Upper lobe of right lung (tissue), 1 donor: Measurements from ENCODE around the gene A3GALT2. TPM values are rescaled to one million over a fixed set of nuclear protein-coding genes. Genes with fewer than 3 reads are reported as not detected.

Experiments used
- ATAC-seq: fragments of 200-7000 bp; cut with Tn5 transposase; one replicate; pipeline ENCODE4 v1.9.1; 2020; ENCODE audit warnings: mild to moderate bottlenecking, moderate library complexity
- DNase-seq: peaks from one replicate; pipeline ENCODE4 v3.0.0-alpha.2; 2020
- H3K27ac ChIP-seq: fragments of 200-600 bp; one replicate; pipeline ENCODE4 v1.8.0; 2022
- H3K27me3 ChIP-seq: fragments of 200-600 bp; one replicate; pipeline ENCODE4 v1.8.0; 2022; ENCODE audit warnings: mild to moderate bottlenecking
- H3K36me3 ChIP-seq: fragments of 200-600 bp; one replicate; pipeline ENCODE4 v1.8.0; 2022
- H3K4me1 ChIP-seq: fragments of 200-600 bp; one replicate; pipeline ENCODE4 v1.8.0; 2022
- H3K4me3 ChIP-seq: fragments of 200-600 bp; one replicate; pipeline ENCODE4 v1.8.0; 2022; ENCODE audit warnings: mild to moderate bottlenecking
- H3K9me3 ChIP-seq: fragments of 200-600 bp; one replicate; pipeline ENCODE4 v1.8.0; 2022
- CTCF ChIP-seq: fragments of 200-600 bp; IDR thresholded peaks from one replicate; pipeline ENCODE4 v1.8.0; 2022; ENCODE audit warnings: antibody characterized with exemption
- intact Hi-C: fragments of 100-400 bp; cut with DNase I; formaldehyde crosslinking; loops from one replicate; pipeline ENCODE4 v1.11.0; 2022
- microRNA-seq: library from miRNA; unstranded; fragments of <30 nt; microRNA quantifications from one replicate; pipeline ENCODE4 v1.2.0, GENCODE V29; 2020; ENCODE audit warnings: borderline microRNAs expressed
- total RNA-seq: library from RNA; stranded (reverse); fragmentation: NEBNext Ultra II Directional; extraction: Animal tissue kit (Norgen Biotek cat#: 25700); gene quantifications from one replicate; pipeline ENCODE4 v1.2.1, GENCODE V29; 2021
- donor health status: DM: no; HTN: yes; CAD: no; lungs with severe emphysema.

A3GALT2 gene
- total RNA-seq, 1 donor from 2014 or later: not detected

GRCh38 chr1:33260439-33260838 lies 60.5 kb downstream of the A3GALT2 start:
- ATAC-seq: no peak
- H3K27ac ChIP-seq: no peak overlapping the region
- intact Hi-C loops: no loop called here
- H3K9me3 ChIP-seq: no peaks in the 10 kb centered on the region
- H3K4me1 ChIP-seq: peaks cover 29% of the 10 kb centered on the region
- H3K36me3 ChIP-seq: peaks cover 5% of the 10 kb centered on the region
- no peak for DNase-seq
- H3K27me3 ChIP-seq: no peaks in the 10 kb centered on the region
- no peak for TF ChIP-seq CTCF
- H3K4me3 ChIP-seq: no peak overlapping the region

GRCh38 chr1:33259879-33260278 lies 61.0 kb downstream of the A3GALT2 start:
- intact Hi-C loops: no loop called here
- Histone ChIP-seq H3K27me3 (no peaks in the 10 kb centered on the region), H3K9me3 (no peaks in the 10 kb centered on the region), H3K27ac (no peak overlapping the region), H3K36me3 (peaks cover 5% of the 10 kb centered on the region), H3K4me3 (no peak overlapping the region), H3K4me1 (peaks cover 32% of the 10 kb centered on the region)
- TF ChIP-seq CTCF: no peak
- no peak for ATAC-seq
- DNase-seq: no peak

GRCh38 chr1:33258788-33259274 lies 62.1 kb downstream of the A3GALT2 start:
- Histone ChIP-seq H3K4me1 (peaks cover 32% of the 10 kb centered on the region), H3K9me3 (no peaks in the 10 kb centered on the region), H3K27me3 (no peaks in the 10 kb centered on the region), H3K36me3 (peaks cover 5% of the 10 kb centered on the region), H3K4me3 (no peak overlapping the region), H3K27ac (no peak overlapping the region)
- TF ChIP-seq CTCF: no peak
- DNase-seq: no peak
- ATAC-seq: no peak
- intact Hi-C loops: no loop called here

GRCh38 chr1:33257772-33258712 lies 62.9 kb downstream of the A3GALT2 start:
- TF ChIP-seq CTCF: no peak
- Histone ChIP-seq H3K36me3 (peaks cover 5% of the 10 kb centered on the region), H3K4me3 (peak overlapping the region; percentile 62), H3K27ac (peak overlapping the region; percentile 91), H3K27me3 (no peaks in the 10 kb centered on the region), H3K4me1 (peaks cover 32% of the 10 kb centered on the region), H3K9me3 (no peaks in the 10 kb centered on the region)
- DNase-seq: no peak
- ATAC-seq: peak; percentile 36
- intact Hi-C loops: no loop called here

- H3K27ac ChIP-seq: peak overlapping the region; percentile 91
- H3K4me1 ChIP-seq: peaks cover 32% of the 10 kb centered on the region
- no peaks in the 10 kb centered on the region for H3K36me3 ChIP-seq
- peak overlapping the region; percentile 62 for H3K4me3 ChIP-seq
- H3K9me3 ChIP-seq: no peaks in the 10 kb centered on the region
- DNase-seq (no peak), ATAC-seq (no peak)
- intact Hi-C loops: no loop called here
- no peak for TF ChIP-seq CTCF
- no peaks in the 10 kb centered on the region for H3K27me3 ChIP-seq
These were observed 63.6 kb downstream of the A3GALT2 start for GRCh38 chr1:33257207-33257771.

Small RNA genes within 50 kb of the gene (microRNA-seq; reads per million reads assigned to microRNA genes)
- 22.5 reads per million, percentile 47 among the genes with 10 or more reads in this experiment for gene MIR3605

Other genes with a start within 250 kb of the A3GALT2 start
- gene AZIN2, start 239.9 kb downstream of the A3GALT2 start, total RNA-seq: 2.3 TPM
- gene TRIM62, start 139.1 kb downstream of the A3GALT2 start, total RNA-seq: 4.5 TPM
- gene ZNF362, start 64.6 kb downstream of the A3GALT2 start, total RNA-seq: 31.8 TPM
- 124 TPM for gene PHC2, start 110.0 kb upstream of the A3GALT2 start, total RNA-seq
- gene ZSCAN20, start 151.5 kb upstream of the A3GALT2 start, total RNA-seq: 4.3 TPM